Left hindlimb (tissue), 1 donor: ENCODE measurements around the gene LSS.

Source experiments
- DNase-seq: peaks from one replicate; pipeline ENCODE4 v3.0.0-alpha.2; 2018

Gene LSS

GRCh38 chr21:46218906-46219590 is 9.5 kb downstream of the LSS start:
- DNase-seq: no peak

- DNase-seq: no peak
Observed at GRCh38 chr21:46217511-46218196, 10.9 kb downstream of the LSS start.

- DNase-seq: no peak
Observed at GRCh38 chr21:46216132-46216747, 12.3 kb downstream of the LSS start.

- DNase-seq: no peak
Observed at GRCh38 chr21:46215436-46216131, 13.0 kb downstream of the LSS start.

- DNase-seq: no peak
Observed at GRCh38 chr21:46214478-46215340, 13.9 kb downstream of the LSS start.

- no peak for DNase-seq
Observed at GRCh38 chr21:46213620-46214286, 14.8 kb downstream of the LSS start.

GRCh38 chr21:46212721-46213484 is 15.7 kb downstream of the LSS start:
- no peak for DNase-seq

GRCh38 chr21:46211786-46212720 is 16.5 kb downstream of the LSS start:
- DNase-seq: no peak

- no peak for DNase-seq
Observed at GRCh38 chr21:46211376-46211775, 17.2 kb downstream of the LSS start.

GRCh38 chr21:46210378-46211136 is 18.0 kb downstream of the LSS start:
- DNase-seq: no peak

GRCh38 chr21:46208761-46209721 is 19.5 kb downstream of the LSS start:
- no peak for DNase-seq

- no peak for DNase-seq
Observed at GRCh38 chr21:46207920-46208591, 20.5 kb downstream of the LSS start.

GRCh38 chr21:46207006-46207919 is 21.3 kb downstream of the LSS start:
- DNase-seq: no peak

- no peak for DNase-seq
Observed at GRCh38 chr21:46206163-46207005, 22.2 kb downstream of the LSS start.

GRCh38 chr21:46205766-46206162 is 22.8 kb downstream of the LSS start:
- DNase-seq: no peak
